ENCODE data around the gene GALNT12. TPM values are rescaled to one million over a fixed set of nuclear protein-coding genes. Genes with fewer than 3 reads are reported as not detected.

GALNT12 gene
- total RNA-seq, 1 experiment from 2014 or later = 34.7 TPM

DNA sequence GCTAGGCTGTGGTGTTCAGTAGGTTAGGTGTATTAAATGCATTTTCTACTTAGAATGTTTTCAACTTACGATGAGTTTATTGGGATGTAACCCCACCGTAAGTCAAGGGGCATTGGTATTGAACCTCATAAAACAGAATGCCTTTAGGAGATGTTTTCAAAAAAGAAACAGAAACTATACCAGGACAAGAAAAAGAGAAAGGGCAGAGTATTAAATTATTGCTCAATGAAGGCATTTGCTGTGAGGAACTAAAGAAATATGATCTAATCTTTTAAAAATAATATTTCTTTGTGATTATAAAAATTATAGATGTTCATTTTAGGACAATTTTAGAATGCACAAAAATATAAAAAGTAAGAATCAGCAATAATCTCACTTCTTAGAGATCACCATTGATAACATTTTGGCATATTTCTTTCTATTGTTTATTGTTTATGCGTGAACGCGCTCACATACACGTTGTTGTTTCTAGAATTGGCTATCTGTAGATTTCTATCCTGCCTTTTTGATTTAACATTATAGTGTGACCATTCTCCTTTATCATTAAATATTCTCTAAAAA is 8.0 kb downstream of the GALNT12 start:
- in situ Hi-C loops (cut with HindIII; ENCODE audit: low pct_unique_long_range_greater_than_20kb, low sequenced_read_pairs) = no loop called here
- no peak for DNase-seq (ENCODE audit: low read depth, low spot score)

DNA sequence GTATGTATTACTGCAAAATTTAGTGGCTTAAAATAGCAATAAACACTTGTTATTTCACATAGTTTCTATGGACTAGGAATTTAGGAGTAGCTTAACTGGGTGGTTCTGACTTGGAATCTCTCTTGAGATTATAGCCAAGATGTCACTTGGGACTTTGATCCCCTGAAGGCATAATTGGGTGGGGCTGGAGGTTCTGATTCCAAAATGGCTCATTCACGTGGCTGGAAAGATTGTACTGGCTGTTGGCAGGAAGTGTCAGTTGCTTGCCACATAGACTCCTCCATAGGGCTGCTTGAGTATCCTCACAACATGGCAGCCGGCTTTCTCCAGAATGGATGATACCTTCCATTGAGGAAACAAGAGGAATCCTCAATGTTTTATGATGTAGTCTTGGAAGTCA is 11.3 kb downstream of the GALNT12 start:
- DNase-seq (ENCODE audit: low read depth, low spot score) = no peak
- in situ Hi-C loops (cut with HindIII; ENCODE audit: low pct_unique_long_range_greater_than_20kb, low sequenced_read_pairs) = no loop called here

DNA sequence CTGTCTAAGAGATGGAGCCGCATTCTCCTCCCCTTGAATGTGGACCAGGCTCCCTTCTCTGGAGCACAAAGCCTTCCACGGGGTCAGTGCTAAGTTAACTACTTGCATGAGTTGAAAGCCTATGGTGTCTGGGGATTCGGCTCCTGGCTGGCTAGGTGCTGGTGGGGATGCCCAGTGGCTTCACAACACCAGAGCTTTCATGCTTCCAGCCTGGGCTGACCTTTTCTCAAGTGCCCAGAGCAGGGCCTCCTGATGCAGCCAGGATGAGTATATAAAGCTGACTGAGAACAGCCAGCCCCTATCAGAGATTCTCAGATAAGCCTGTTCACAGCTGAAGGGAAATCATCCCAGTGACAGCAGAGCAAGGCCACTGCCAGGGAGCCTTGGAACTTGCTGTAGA is 11.8 kb downstream of the GALNT12 start:
- DNase-seq (ENCODE audit: low read depth, low spot score) = no peak
- in situ Hi-C loops (cut with HindIII; ENCODE audit: low pct_unique_long_range_greater_than_20kb, low sequenced_read_pairs) = no loop called here

DNA sequence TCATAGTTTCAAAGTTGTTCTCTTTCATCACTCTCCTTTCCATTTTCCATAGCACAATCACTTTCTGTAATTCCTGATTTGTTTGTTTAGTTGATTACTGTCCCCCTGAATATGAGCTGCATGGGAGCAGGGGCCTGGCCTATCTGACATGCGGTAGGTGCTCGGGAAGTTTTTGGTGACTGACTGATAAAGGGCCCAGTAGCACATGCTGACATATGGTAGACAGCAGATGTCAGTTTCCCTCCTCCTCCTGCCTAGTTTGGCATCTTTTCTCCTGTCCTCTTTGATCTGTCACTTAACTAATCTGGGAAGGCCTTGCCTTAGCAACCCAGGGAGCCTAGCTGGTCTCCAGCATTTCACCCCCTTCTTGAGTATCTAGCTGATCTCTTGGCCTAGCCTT is 14.4 kb downstream of the GALNT12 start:
- DNase-seq (ENCODE audit: low read depth, low spot score) = no peak
- in situ Hi-C loops (cut with HindIII; ENCODE audit: low pct_unique_long_range_greater_than_20kb, low sequenced_read_pairs) = no loop called here

DNA sequence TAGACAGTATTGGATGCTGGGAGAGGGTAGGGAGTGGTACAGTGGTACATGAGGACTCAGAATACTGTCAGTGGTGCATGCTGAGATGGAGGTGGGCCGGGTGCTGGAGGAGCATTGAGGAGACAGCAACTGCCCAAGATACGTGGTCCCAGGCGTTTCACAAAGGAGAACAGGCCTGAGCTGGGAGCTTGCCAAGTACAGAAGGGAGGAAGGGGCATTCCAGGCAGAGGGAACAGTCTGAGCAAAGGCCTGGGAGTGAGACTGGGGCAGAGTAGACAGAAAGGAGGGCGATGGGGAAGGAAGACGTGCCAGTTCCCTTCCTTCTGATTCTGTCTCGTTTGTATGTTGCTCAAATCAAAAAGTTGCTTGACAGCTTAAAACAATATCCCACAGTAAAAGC is 15.2 kb downstream of the GALNT12 start:
- no peak for DNase-seq (ENCODE audit: low read depth, low spot score)
- in situ Hi-C loops (cut with HindIII; ENCODE audit: low pct_unique_long_range_greater_than_20kb, low sequenced_read_pairs) = no loop called here

DNA sequence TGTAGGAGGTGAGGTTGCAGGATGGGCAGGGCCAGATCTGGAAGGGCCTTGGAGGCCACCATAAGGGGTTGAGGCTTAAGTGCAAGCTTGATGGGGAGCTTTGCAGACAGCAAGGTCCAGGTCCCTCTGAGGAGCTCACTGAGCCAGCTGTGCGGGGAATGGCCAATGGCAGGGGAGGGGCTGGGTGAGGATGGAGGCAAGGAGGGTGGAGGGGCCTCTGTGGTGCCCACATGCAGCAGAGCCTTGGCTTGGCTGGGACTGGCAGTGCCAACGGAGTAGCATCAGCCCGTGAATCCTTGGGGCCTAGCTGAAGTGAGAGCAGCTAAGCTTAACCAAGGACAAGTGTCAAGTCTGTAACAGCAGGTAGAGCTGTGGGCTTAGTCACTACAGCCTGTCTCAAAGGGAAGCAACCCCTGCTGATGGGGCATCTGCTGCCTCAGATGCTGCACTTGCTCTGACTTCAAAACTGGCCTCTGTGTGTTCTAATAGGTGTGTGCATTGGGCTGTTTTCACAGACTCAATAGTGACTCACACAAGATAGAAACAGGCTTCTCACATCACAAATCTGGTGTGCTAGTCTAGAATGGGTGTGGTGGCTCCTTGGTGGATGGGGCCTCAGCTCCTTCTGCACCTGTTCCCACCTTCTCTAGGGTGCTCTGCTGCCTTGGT is 16.3 kb downstream of the GALNT12 start:
- DNase-seq (ENCODE audit: low read depth, low spot score) = no peak
- in situ Hi-C loops (cut with HindIII; ENCODE audit: low pct_unique_long_range_greater_than_20kb, low sequenced_read_pairs) = no loop called here

DNA sequence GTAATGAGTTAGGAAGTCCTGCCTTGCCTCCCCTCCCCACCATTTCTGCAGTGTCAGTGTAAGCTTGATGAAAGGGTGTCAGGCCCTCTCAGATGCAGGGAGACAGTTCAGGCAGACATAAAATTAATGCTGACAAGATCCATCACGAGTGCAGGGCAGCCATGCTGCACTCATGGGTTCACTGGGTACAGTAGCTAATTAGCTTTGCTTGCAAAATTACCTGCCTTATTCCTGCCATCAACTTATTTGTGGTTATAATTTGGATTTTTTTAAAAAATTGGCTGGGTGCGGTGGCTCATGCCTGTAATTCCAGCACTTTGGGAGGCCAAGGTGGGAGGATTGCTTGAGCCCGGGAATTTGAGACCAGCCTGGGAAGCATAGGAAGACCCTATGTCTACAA is 17.9 kb downstream of the GALNT12 start:
- in situ Hi-C loops (cut with HindIII; ENCODE audit: low pct_unique_long_range_greater_than_20kb, low sequenced_read_pairs) = no loop called here
- DNase-seq (ENCODE audit: low read depth, low spot score) = no peak

DNA sequence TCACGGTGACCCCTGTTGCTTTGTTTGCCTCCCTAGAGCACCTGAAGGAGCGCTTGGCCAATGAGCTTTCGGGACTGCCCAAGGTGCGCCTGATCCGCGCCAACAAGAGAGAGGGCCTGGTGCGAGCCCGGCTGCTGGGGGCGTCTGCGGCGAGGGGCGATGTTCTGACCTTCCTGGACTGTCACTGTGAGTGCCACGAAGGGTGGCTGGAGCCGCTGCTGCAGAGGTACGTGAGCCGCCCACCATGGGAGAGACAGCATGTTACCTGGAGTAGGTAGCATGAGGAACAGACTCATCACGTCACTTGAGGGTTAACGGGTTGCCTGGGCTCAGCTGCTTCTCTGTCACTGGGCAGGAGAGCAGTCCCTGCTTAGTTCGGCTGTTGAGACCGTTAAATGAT is 19.2 kb downstream of the GALNT12 start:
- DNase-seq (ENCODE audit: low read depth, low spot score) = no peak
- in situ Hi-C loops (cut with HindIII; ENCODE audit: low pct_unique_long_range_greater_than_20kb, low sequenced_read_pairs) = no loop called here

DNA sequence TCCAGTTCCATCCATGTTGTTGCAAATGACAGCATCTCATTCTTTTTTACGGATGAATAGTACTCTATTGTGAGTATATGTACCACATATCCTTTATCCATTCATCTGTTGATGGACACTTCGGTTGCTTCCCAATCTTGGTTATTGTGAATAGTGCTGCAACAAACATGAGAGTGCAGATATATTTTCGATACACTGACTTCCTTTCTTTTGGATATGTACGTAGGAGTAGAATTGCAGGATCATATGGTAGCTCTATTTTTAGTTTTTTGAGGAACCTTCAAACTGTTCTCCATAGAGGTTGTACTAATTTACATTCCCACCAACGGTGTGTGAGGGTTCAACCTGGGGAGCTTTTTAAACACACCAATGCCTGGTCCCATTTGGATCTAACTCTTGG is 22.3 kb downstream of the GALNT12 start:
- no peak for DNase-seq (ENCODE audit: low read depth, low spot score)
- in situ Hi-C loops (cut with HindIII; ENCODE audit: low pct_unique_long_range_greater_than_20kb, low sequenced_read_pairs) = no loop called here

DNA sequence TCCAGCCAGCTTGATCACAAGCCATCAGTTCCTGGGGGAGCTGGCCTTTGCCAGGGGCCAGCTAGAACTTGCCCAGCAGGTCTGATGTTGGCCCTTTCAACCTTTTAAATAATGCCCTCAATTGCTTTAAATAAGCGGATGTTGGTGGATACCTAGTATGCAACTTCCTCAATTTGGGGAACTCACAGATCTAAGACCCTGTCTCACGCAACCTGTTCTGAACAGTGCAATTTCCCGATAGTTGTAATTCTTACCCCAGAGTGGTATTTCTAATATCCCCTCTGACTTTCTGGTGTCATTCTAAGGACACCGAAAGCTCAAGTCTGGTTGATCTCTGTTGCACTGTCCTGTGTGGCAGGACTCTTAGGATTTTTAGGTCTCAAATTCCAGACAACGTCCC is 23.1 kb downstream of the GALNT12 start:
- in situ Hi-C loops (cut with HindIII; ENCODE audit: low pct_unique_long_range_greater_than_20kb, low sequenced_read_pairs) = no loop called here
- no peak for DNase-seq (ENCODE audit: low read depth, low spot score)

DNA sequence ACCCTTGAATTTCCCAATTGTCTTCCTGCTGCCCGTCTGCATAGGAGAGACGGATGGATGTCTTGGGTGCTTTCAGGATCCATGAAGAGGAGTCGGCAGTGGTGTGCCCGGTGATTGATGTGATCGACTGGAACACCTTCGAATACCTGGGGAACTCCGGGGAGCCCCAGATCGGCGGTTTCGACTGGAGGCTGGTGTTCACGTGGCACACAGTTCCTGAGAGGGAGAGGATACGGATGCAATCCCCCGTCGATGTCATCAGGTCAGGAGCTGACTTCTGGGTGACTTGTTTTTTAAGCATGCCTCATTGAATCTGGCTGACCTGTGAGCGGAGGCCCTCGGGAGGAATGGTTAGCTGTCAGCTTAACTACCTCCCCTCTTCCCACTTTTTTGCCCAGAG is 24.2 kb downstream of the GALNT12 start:
- DNase-seq (ENCODE audit: low read depth, low spot score) = no peak
- in situ Hi-C loops (cut with HindIII; ENCODE audit: low pct_unique_long_range_greater_than_20kb, low sequenced_read_pairs) = no loop called here

DNA sequence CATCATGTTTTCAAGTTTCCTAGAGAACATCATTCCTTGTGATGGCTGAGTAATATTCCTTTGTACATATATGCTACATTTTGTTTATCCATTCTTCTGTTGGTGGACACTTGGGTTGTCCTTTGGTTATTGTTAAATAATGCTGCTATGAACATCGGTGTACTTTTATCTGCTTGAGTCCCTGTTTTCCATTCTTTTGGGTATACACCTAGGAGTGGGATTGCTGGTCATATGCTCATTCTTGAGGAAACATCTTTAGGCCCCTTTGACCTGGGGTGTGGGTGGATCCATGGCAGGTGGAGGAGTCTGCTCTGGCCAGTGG is 25.3 kb downstream of the GALNT12 start:
- no peak for DNase-seq (ENCODE audit: low read depth, low spot score)
- in situ Hi-C loops (cut with HindIII; ENCODE audit: low pct_unique_long_range_greater_than_20kb, low sequenced_read_pairs) = no loop called here

DNA sequence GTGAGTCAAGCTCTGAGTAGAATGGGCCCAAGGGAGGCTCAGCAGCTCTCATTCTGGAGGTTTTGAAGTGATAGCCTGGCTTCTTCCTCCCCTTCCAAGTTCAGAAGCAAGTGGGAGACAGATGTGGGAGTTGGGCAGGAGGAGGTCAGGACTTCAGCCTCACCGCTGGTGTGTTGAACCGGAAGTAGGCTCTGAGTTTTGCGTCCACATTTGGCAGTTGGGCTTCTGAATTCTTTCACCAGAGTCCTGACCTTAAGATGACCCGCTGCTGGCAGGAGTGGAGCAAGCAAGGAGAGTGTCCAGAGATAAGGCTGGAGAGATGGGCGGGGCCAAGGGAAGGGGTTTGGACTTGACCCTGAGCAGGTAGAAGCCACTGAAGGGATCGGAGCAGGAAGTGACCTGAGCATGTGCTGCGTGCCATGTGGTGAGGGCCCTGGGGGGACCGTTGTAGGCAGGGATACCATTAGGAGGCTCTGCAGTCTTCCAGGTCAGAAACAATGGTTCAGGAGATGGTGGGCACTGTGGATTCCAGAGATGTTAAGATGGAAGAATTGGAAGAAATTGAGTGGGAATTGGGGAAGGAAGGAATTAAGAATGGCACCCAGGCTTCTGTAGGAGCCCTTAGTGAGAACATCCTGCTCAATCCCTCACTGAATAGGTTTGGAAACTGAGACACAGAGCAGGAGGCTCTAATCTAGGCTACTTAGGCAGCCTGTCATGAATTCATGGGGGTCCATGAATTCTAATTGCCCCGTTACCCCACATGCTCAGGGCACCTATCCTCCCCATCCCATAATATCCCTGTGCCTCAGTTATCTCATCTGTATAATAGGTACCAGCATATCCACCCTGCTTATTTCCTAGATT is 25.9 kb downstream of the GALNT12 start:
- no peak for DNase-seq (ENCODE audit: low read depth, low spot score)
- in situ Hi-C loops (cut with HindIII; ENCODE audit: low pct_unique_long_range_greater_than_20kb, low sequenced_read_pairs) = no loop called here

DNA sequence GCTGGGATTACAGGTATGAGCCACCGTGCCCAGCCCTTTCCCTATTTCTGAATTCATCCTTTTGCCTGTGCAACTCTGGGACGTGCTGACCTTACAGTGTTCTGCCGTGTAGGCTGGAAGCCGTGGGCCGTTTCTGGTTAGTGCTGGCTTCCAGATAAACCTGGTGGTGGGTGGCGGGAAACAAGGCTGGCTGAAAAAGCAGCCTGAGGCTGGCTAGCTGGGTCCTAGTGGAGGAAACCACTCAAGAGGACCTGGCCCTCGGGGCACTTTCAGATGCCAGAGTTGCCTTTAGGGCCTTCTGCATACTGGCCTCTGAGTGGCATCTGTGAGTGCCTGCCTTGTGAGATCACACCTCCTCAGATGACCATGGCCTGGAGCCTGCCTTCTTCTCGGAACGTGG is 26.9 kb downstream of the GALNT12 start:
- in situ Hi-C loops (cut with HindIII; ENCODE audit: low pct_unique_long_range_greater_than_20kb, low sequenced_read_pairs) = no loop called here
- no peak for DNase-seq (ENCODE audit: low read depth, low spot score)

DNA sequence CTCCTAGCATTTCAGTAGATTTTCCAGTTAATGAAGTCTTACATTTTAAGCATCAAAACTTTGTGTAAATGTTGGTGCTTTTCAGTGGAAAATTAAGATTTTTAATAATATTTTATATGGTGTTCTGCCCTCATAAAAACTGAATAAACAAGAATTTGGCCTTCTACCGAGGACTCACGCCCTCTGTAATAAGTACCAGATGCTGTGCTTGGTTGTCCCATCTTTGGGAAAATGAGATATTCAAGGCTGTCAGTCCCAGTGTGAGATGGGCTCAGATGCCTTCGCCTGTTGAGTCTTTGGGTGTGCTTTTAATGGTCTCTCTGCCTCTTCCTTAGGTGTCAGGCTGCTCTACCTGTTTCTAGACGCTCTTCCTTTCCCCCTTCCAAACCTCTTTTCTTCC is 28.7 kb downstream of the GALNT12 start:
- in situ Hi-C loops (cut with HindIII; ENCODE audit: low pct_unique_long_range_greater_than_20kb, low sequenced_read_pairs) = no loop called here
- no peak for DNase-seq (ENCODE audit: low read depth, low spot score)

DNA sequence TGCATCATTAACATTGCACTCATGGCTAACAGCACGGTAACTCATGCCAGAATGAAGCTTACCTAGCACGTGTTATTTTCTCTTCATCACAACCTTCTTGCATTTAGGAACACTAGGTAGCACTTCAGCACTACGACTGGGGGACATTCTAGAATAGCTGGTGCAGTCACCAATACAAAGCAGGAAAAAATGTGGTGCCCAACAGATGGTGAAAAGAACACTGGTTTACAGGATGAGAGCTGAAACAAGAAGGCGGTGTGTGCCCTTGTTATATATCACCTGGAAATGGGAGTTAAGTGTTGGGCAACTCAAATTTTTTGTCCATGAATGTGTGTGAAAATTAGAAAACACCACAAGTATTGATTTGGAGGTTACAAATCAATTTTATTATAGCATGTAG is 30.0 kb downstream of the GALNT12 start:
- in situ Hi-C loops (cut with HindIII; ENCODE audit: low pct_unique_long_range_greater_than_20kb, low sequenced_read_pairs) = no loop called here
- DNase-seq (ENCODE audit: low read depth, low spot score) = no peak

DNA sequence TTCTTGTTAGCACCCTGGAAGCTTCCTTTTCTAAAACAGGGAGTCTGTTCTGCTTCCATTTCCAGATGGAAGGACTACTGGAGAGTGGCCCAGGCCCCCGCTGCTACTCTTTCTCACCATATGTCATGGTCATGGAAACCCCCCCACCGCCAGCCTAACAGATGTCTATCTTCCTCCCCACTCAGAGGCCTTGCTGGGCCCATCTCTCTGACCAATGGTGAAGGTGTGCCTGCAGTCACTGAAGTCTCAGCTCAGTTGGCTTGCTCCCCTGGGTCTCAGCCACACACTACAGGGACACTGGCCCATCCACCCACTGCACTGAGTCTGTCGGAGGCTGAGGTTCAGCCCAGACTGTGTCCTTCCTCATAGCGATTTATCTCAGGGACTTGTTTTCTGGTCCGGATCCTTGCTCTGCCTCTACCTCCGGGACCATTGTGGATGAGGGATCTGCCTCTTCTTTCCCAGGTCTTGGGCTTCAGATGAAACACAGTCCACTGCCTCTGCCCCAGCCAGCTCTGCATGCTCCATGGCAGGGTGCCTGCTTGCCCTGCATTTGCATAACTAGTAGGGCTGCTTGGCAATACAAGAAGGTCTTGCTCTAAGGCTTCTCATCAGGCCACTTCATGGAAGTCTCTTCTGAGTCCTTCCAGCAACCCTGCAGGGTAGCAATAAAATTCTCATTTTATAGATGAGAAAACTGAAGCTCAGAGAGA is 30.8 kb downstream of the GALNT12 start:
- no peak for DNase-seq (ENCODE audit: low read depth, low spot score)
- in situ Hi-C loops (cut with HindIII; ENCODE audit: low pct_unique_long_range_greater_than_20kb, low sequenced_read_pairs) = no loop called here

DNA sequence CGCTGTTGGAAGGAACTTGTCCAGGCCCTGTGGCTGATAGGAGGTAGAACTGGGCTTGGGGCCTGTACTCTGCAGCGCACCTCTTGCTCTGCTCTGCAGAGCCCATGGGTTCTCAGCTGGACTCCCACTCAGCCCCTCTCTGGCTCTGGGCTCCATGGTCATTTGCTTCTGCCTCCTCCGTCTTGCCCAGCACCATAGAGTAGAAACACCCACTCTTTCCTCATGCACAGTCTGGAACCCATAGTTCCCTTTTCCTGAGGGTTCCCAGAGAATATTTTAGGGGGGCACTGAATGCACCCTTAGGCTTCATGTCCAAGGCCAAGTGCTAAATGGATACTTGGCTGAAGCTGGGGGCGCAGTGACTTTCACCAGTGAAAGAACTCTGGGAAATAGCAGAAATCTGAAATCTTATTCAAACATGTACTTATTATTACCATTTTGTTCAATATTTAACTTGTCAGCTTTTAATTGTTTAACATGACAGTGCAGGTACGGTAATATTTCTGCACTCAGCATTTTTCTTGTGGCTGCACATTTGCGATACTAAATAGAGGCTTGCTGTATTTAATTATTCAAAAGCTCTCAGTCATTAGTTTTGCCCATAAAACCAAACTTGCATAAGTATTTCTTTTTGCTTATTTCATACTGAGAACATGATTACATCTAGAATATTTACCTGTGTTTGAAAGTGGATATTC is 31.5 kb downstream of the GALNT12 start:
- no peak for DNase-seq (ENCODE audit: low read depth, low spot score)
- in situ Hi-C loops (cut with HindIII; ENCODE audit: low pct_unique_long_range_greater_than_20kb, low sequenced_read_pairs) = no loop called here

All from SK-MEL-5 (cell line).